Activated CD4-positive, alpha-beta T cell treated with anti-CD3 and anti-CD28 coated beads, Interleukin-2, amount 10 ng/mL, durations not matched to agents 24 days and 14 days (primary cell): ENCODE data around the gene KMT2E. TPM values are rescaled to one million over a fixed set of nuclear protein-coding genes. Genes with fewer than 3 reads are reported as not detected.

Experiments used
- DNase-seq: peaks from one replicate; pipeline ENCODE4 v3.0.0; 2022
- H3K27ac Mint-ChIP-seq: one replicate; pipeline ENCODE4 v1.8.0; 2022; ENCODE audit warnings: mild to moderate bottlenecking, mixed read lengths
- H3K27me3 Mint-ChIP-seq: one replicate; pipeline ENCODE4 v1.8.0; 2022; ENCODE audit warnings: mixed read lengths
- H3K36me3 Mint-ChIP-seq: one replicate; pipeline ENCODE4 v1.8.0; 2022; ENCODE audit warnings: low read depth, mild to moderate bottlenecking, mixed read lengths
- H3K4me1 Mint-ChIP-seq: one replicate; pipeline ENCODE4 v1.8.0; 2021; ENCODE audit warnings: mixed read lengths
- H3K4me3 Mint-ChIP-seq: one replicate; pipeline ENCODE4 v1.8.0; 2022; ENCODE audit warnings: mild to moderate bottlenecking, moderate library complexity, mixed read lengths
- H3K9me3 Mint-ChIP-seq: one replicate; pipeline ENCODE4 v1.8.0; 2021; ENCODE audit warnings: mixed read lengths
- intact Hi-C: fragments of 100-400 bp; cut with micrococcal nuclease; formaldehyde crosslinking; loops from one replicate; pipeline ENCODE4 v1.15.1; 2023
- total RNA-seq: library from RNA; stranded (reverse); gene quantifications from 2 replicates; pipeline ENCODE4 v1.2.3, GENCODE V29; 2022

The KMT2E gene
- total RNA-seq, 1 donor from 2014 or later: 106 TPM

- peaks cover 7% of the 10 kb centered on the region for H3K4me1 Mint-ChIP-seq
- no peaks in the 10 kb centered on the region for H3K27me3 Mint-ChIP-seq
- no peaks in the 10 kb centered on the region for H3K9me3 Mint-ChIP-seq
- H3K36me3 Mint-ChIP-seq: peaks cover 11% of the 10 kb centered on the region
- intact Hi-C loops: no loop called here
- no peak overlapping the region for H3K4me3 Mint-ChIP-seq
- no peak overlapping the region for H3K27ac Mint-ChIP-seq
- DNase-seq: no peak
These were observed 118.8 kb downstream of the KMT2E start for GRCh38 chr7:105132835-105133234.

GRCh38 chr7:105133358-105133757, 119.4 kb downstream of the KMT2E start:
- intact Hi-C loops: no loop called here
- Mint-ChIP-seq H3K36me3 (peaks cover 15% of the 10 kb centered on the region), H3K4me1 (peaks cover 7% of the 10 kb centered on the region), H3K9me3 (no peaks in the 10 kb centered on the region), H3K27ac (no peak overlapping the region), H3K27me3 (no peaks in the 10 kb centered on the region), H3K4me3 (no peak overlapping the region)
- DNase-seq: no peak

GRCh38 chr7:105133986-105134655, 120.1 kb downstream of the KMT2E start:
- no peaks in the 10 kb centered on the region for H3K27me3 Mint-ChIP-seq
- peaks cover 17% of the 10 kb centered on the region for H3K36me3 Mint-ChIP-seq
- H3K27ac Mint-ChIP-seq: no peak overlapping the region
- H3K4me1 Mint-ChIP-seq: peaks cover 7% of the 10 kb centered on the region
- H3K4me3 Mint-ChIP-seq: no peak overlapping the region
- no peak for DNase-seq
- H3K9me3 Mint-ChIP-seq: no peaks in the 10 kb centered on the region
- intact Hi-C loops: no loop called here

- intact Hi-C loops: no loop called here
- Mint-ChIP-seq H3K27ac (no peak overlapping the region), H3K27me3 (no peaks in the 10 kb centered on the region), H3K9me3 (no peaks in the 10 kb centered on the region), H3K36me3 (peaks cover 15% of the 10 kb centered on the region), H3K4me3 (no peak overlapping the region), H3K4me1 (peaks cover 5% of the 10 kb centered on the region)
- no peak for DNase-seq
These were observed 122.2 kb downstream of the KMT2E start for GRCh38 chr7:105136221-105136620.

- Mint-ChIP-seq H3K4me1 (no peaks in the 10 kb centered on the region), H3K4me3 (no peak overlapping the region)
These were observed 123.9 kb downstream of the KMT2E start for GRCh38 chr7:105137898-105138297.

GRCh38 chr7:105139381-105139780, 125.4 kb downstream of the KMT2E start:
- H3K27ac Mint-ChIP-seq: no peak overlapping the region
- H3K4me3 Mint-ChIP-seq: no peak overlapping the region
- H3K4me1 Mint-ChIP-seq: no peaks in the 10 kb centered on the region
- H3K27me3 Mint-ChIP-seq: no peaks in the 10 kb centered on the region
- DNase-seq: no peak
- intact Hi-C loops: no loop called here
- H3K36me3 Mint-ChIP-seq: peaks cover 16% of the 10 kb centered on the region
- no peaks in the 10 kb centered on the region for H3K9me3 Mint-ChIP-seq

More at GRCh38 chr7:105137898-105138297, 123.9 kb downstream of the KMT2E start:
- Mint-ChIP-seq H3K27ac (no peak overlapping the region), H3K27me3 (no peaks in the 10 kb centered on the region), H3K36me3 (peaks cover 14% of the 10 kb centered on the region), H3K9me3 (no peaks in the 10 kb centered on the region)
- no peak for DNase-seq
- intact Hi-C loops: no loop called here

GRCh38 chr7:105141068-105141467, 127.1 kb downstream of the KMT2E start:
- DNase-seq: no peak
- Mint-ChIP-seq H3K4me3 (no peak overlapping the region), H3K27ac (no peak overlapping the region), H3K27me3 (no peaks in the 10 kb centered on the region), H3K4me1 (no peaks in the 10 kb centered on the region), H3K9me3 (no peaks in the 10 kb centered on the region), H3K36me3 (peaks cover 17% of the 10 kb centered on the region)
- intact Hi-C loops: no loop called here

GRCh38 chr7:105149827-105150226, 135.8 kb downstream of the KMT2E start:
- Mint-ChIP-seq H3K27me3 (no peaks in the 10 kb centered on the region), H3K36me3 (peaks cover 3% of the 10 kb centered on the region), H3K27ac (no peak overlapping the region), H3K4me1 (peaks cover 6% of the 10 kb centered on the region), H3K9me3 (no peaks in the 10 kb centered on the region), H3K4me3 (no peak overlapping the region)
- DNase-seq: no peak
- intact Hi-C loops: loop anchor here (5.0 to 10.0 kb wide), 3 partner anchors 115 to 275 kb away; no protein-coding TSS in a partner anchor

GRCh38 chr7:105151152-105151551, 137.1 kb downstream of the KMT2E start:
- Mint-ChIP-seq H3K27ac (no peak overlapping the region), H3K36me3 (peaks cover 5% of the 10 kb centered on the region), H3K9me3 (no peaks in the 10 kb centered on the region), H3K4me3 (no peak overlapping the region), H3K27me3 (no peaks in the 10 kb centered on the region), H3K4me1 (peaks cover 6% of the 10 kb centered on the region)
- intact Hi-C loops: loop anchor here (5.0 to 10.0 kb wide), 3 partner anchors 114 to 274 kb away; no protein-coding TSS in a partner anchor
- no peak for DNase-seq

- Mint-ChIP-seq H3K27ac (peak overlapping the region; percentile 35), H3K27me3 (no peaks in the 10 kb centered on the region), H3K36me3 (peaks cover 14% of the 10 kb centered on the region), H3K9me3 (no peaks in the 10 kb centered on the region), H3K4me1 (peaks cover 14% of the 10 kb centered on the region), H3K4me3 (no peak overlapping the region)
- no peak for DNase-seq
- intact Hi-C loops: loop anchor here (5.0 to 10.0 kb wide), 3 partner anchors 111 to 271 kb away; no protein-coding TSS in a partner anchor
These were observed 139.5 kb downstream of the KMT2E start for GRCh38 chr7:105153531-105153930.

- intact Hi-C loops: loop anchor here (5.0 to 10.0 kb wide), 3 partner anchors 111 to 271 kb away; no protein-coding TSS in a partner anchor
- Mint-ChIP-seq H3K36me3 (peaks cover 14% of the 10 kb centered on the region), H3K9me3 (no peaks in the 10 kb centered on the region), H3K27me3 (no peaks in the 10 kb centered on the region), H3K4me3 (no peak overlapping the region), H3K27ac (no peak overlapping the region), H3K4me1 (peaks cover 14% of the 10 kb centered on the region)
- no peak for DNase-seq
These were observed 140.1 kb downstream of the KMT2E start for GRCh38 chr7:105154084-105154483.

- DNase-seq: no peak
- H3K4me3 Mint-ChIP-seq: no peak overlapping the region
- H3K9me3 Mint-ChIP-seq: no peaks in the 10 kb centered on the region
- peaks cover 14% of the 10 kb centered on the region for H3K36me3 Mint-ChIP-seq
- no peaks in the 10 kb centered on the region for H3K27me3 Mint-ChIP-seq
- intact Hi-C loops: loop anchor here (10.0 kb wide), 2 partner anchors 108 to 268 kb away; no protein-coding TSS in a partner anchor
- peak overlapping the region; percentile 2 for H3K27ac Mint-ChIP-seq
- peaks cover 12% of the 10 kb centered on the region for H3K4me1 Mint-ChIP-seq
These were observed 142.7 kb downstream of the KMT2E start for GRCh38 chr7:105156731-105157130.

GRCh38 chr7:105157278-105157677, 143.3 kb downstream of the KMT2E start:
- no peak for DNase-seq
- no peaks in the 10 kb centered on the region for H3K9me3 Mint-ChIP-seq
- H3K27ac Mint-ChIP-seq: no peak overlapping the region
- intact Hi-C loops: loop anchor here (10.0 kb wide), 2 partner anchors 108 to 268 kb away; no protein-coding TSS in a partner anchor
- no peak overlapping the region for H3K4me3 Mint-ChIP-seq
- peaks cover 14% of the 10 kb centered on the region for H3K36me3 Mint-ChIP-seq
- peaks cover 12% of the 10 kb centered on the region for H3K4me1 Mint-ChIP-seq
- no peaks in the 10 kb centered on the region for H3K27me3 Mint-ChIP-seq

- H3K27ac Mint-ChIP-seq: no peak overlapping the region
- peaks cover 33% of the 10 kb centered on the region for H3K36me3 Mint-ChIP-seq
- H3K4me3 Mint-ChIP-seq: no peak overlapping the region
These were observed 147.4 kb downstream of the KMT2E start for GRCh38 chr7:105161366-105161765.

More at GRCh38 chr7:105161366-105161765, 147.4 kb downstream of the KMT2E start:
- no peaks in the 10 kb centered on the region for H3K27me3 Mint-ChIP-seq
- H3K4me1 Mint-ChIP-seq: peaks cover 10% of the 10 kb centered on the region
- H3K9me3 Mint-ChIP-seq: peaks cover 4% of the 10 kb centered on the region
- no peak for DNase-seq
- intact Hi-C loops: no loop called here
